MM.1S (cell line): Measurements from ENCODE around the gene TMEM174.

Source experiments
- DNase-seq: peaks from one replicate; pipeline ENCODE4 v3.0.0-alpha.2; 2015
- H2AFZ ChIP-seq: fragments of 300-600 bp; sonication (generic); 2 replicates; pipeline ENCODE4 v1.6.0; 2016; ENCODE audit warnings: antibody characterized with exemption, low read length
- H3F3A ChIP-seq: fragments of 300-600 bp; sonication (generic); 2 replicates; pipeline ENCODE4 v1.6.1; 2016; ENCODE audit warnings: mild to moderate bottlenecking, antibody characterized with exemption, low read length, moderate library complexity, mixed read lengths; ENCODE audit not compliant: insufficient read depth
- H3K27ac ChIP-seq: fragments of 300-600 bp; sonication (generic); 2 replicates; pipeline ENCODE4 v1.5.1; 2016; ENCODE audit warnings: mild to moderate bottlenecking, low read length
- H3K27me3 ChIP-seq: fragments of 300-600 bp; sonication (generic); replicated peaks from 2 replicates; pipeline ENCODE4 v1.6.0; 2016; ENCODE audit warnings: low read length; ENCODE audit not compliant: insufficient read depth
- H3K36me3 ChIP-seq: fragments of 300-600 bp; sonication (generic); replicated peaks from 2 replicates; pipeline ENCODE4 v1.6.1; 2016; ENCODE audit warnings: mild to moderate bottlenecking, low read length, mixed read lengths; ENCODE audit not compliant: insufficient read depth
- H3K4me1 ChIP-seq: fragments of 300-600 bp; sonication (generic); 2 replicates; pipeline ENCODE4 v1.6.1; 2016; ENCODE audit warnings: low read length, mixed read lengths
- H3K4me2 ChIP-seq: fragments of 300-600 bp; sonication (generic); 2 replicates; pipeline ENCODE4 v1.6.0; 2016; ENCODE audit warnings: low read depth, low read length
- H3K4me3 ChIP-seq: fragments of 300-600 bp; sonication (generic); 2 replicates; pipeline ENCODE4 v1.5.1; 2016; ENCODE audit warnings: low read length, mixed read lengths
- H3K79me2 ChIP-seq: fragments of 300-600 bp; sonication (generic); 2 replicates; pipeline ENCODE4 v1.6.1; 2016; ENCODE audit warnings: mixed run types, low read length, mixed read lengths
- H3K9ac ChIP-seq: fragments of 300-600 bp; sonication (generic); 2 replicates; pipeline ENCODE4 v1.6.1; 2016; ENCODE audit warnings: low read length, mixed read lengths
- H3K9me2 ChIP-seq: fragments of 300-600 bp; sonication (generic); replicated peaks from 2 replicates; pipeline ENCODE4 v1.6.1; 2016; ENCODE audit warnings: mild to moderate bottlenecking, low read length, mixed read lengths; ENCODE audit not compliant: insufficient read depth
- H3K9me3 ChIP-seq: fragments of 300-600 bp; sonication (generic); replicated peaks from 2 replicates; pipeline ENCODE4 v1.6.1; 2016; ENCODE audit warnings: mild to moderate bottlenecking, low read length, mixed read lengths; ENCODE audit not compliant: insufficient read depth
- H4K20me1 ChIP-seq: fragments of 300-600 bp; sonication (generic); 2 replicates; pipeline ENCODE4 v1.6.1; 2016; ENCODE audit warnings: mild to moderate bottlenecking, low read length, moderate library complexity, mixed read lengths; ENCODE audit not compliant: insufficient read depth
- CTCF ChIP-seq: fragments of 300-600 bp; sonication (generic); IDR thresholded peaks from 2 replicates; pipeline ENCODE4 v1.5.1; 2016; ENCODE audit warnings: antibody characterized with exemption, low read length, mixed read lengths
- EZH2 ChIP-seq: fragments of 300-600 bp; sonication (generic); optimal IDR thresholded peaks from 2 replicates; pipeline ENCODE3; 2017; ENCODE audit warnings: low read depth, mild to moderate bottlenecking, antibody characterized with exemption, low read length, mixed read lengths
- EZH2phosphoT487 ChIP-seq: fragments of 300-600 bp; sonication (generic); IDR thresholded peaks from 2 replicates; pipeline ENCODE4 v1.6.1; 2018; ENCODE audit warnings: antibody characterized with exemption, low read length

Gene TMEM174

GRCh38 chr5:73139485-73139884 lies 33.5 kb upstream of the TMEM174 start:
- no peak overlapping the region for H3K4me2 ChIP-seq
- no peaks in the 10 kb centered on the region for H3K79me2 ChIP-seq
- DNase-seq, result no peak
- no peak for TF ChIP-seq EZH2
- no peak for TF ChIP-seq CTCF
- no peak for TF ChIP-seq EZH2phosphoT487
- no peaks in the 10 kb centered on the region for H3K9me3 ChIP-seq
- no peaks in the 10 kb centered on the region for H4K20me1 ChIP-seq
- no peak overlapping the region for H3K9ac ChIP-seq
- H3K9me2 ChIP-seq, result no peaks in the 10 kb centered on the region
- no peaks in the 10 kb centered on the region for H3K36me3 ChIP-seq
- no peak overlapping the region for H3K4me3 ChIP-seq
- no peak overlapping the region for H2AFZ ChIP-seq
- no peak overlapping the region for H3K27ac ChIP-seq
- no peaks in the 10 kb centered on the region for H3K27me3 ChIP-seq
- H3K4me1 ChIP-seq, result no peaks in the 10 kb centered on the region
- no peaks in the 10 kb centered on the region for H3F3A ChIP-seq

- TF ChIP-seq EZH2 (no peak), EZH2phosphoT487 (no peak), CTCF (no peak)
- H3K79me2 ChIP-seq, result no peaks in the 10 kb centered on the region
These were observed 32.2 kb upstream of the TMEM174 start for GRCh38 chr5:73140801-73141200.

GRCh38 chr5:73142035-73142434 lies 31.0 kb upstream of the TMEM174 start:
- H3K9me2 ChIP-seq, result no peaks in the 10 kb centered on the region
- no peaks in the 10 kb centered on the region for H4K20me1 ChIP-seq
- no peak for TF ChIP-seq EZH2phosphoT487
- TF ChIP-seq CTCF, result no peak
- no peak for TF ChIP-seq EZH2
- no peaks in the 10 kb centered on the region for H3K9me3 ChIP-seq
- no peaks in the 10 kb centered on the region for H3K27me3 ChIP-seq
- no peak overlapping the region for H3K4me2 ChIP-seq
- no peak overlapping the region for H3K4me3 ChIP-seq
- no peak overlapping the region for H2AFZ ChIP-seq
- no peaks in the 10 kb centered on the region for H3K4me1 ChIP-seq
- H3F3A ChIP-seq, result no peaks in the 10 kb centered on the region
- no peak overlapping the region for H3K27ac ChIP-seq
- no peaks in the 10 kb centered on the region for H3K36me3 ChIP-seq
- H3K79me2 ChIP-seq, result no peaks in the 10 kb centered on the region
- H3K9ac ChIP-seq, result no peak overlapping the region
- no peak for DNase-seq

More at GRCh38 chr5:73140801-73141200, 32.2 kb upstream of the TMEM174 start:
- Histone ChIP-seq H3F3A (no peaks in the 10 kb centered on the region), H3K4me1 (no peaks in the 10 kb centered on the region), H3K9me2 (no peaks in the 10 kb centered on the region), H3K4me2 (no peak overlapping the region), H3K27ac (no peak overlapping the region), H4K20me1 (no peaks in the 10 kb centered on the region), H3K9ac (no peak overlapping the region), H3K4me3 (no peak overlapping the region), H3K27me3 (no peaks in the 10 kb centered on the region), H2AFZ (no peak overlapping the region), H3K36me3 (no peaks in the 10 kb centered on the region), H3K9me3 (no peaks in the 10 kb centered on the region)
- DNase-seq, result no peak
